ENCODE measurements around the gene DOLK. TPM values are rescaled to one million over a fixed set of nuclear protein-coding genes. Genes with fewer than 3 reads are reported as not detected.
A peak's percentile ranks its signal among the peaks of the same experiment; 100 is the strongest.
"Not testable (repeated sequence)": the region's sequence is repeated elsewhere in the genome, so short reads cannot be mapped to it uniquely, and the experiment has no call there.

The DOLK gene
- total and polyA plus RNA-seq, 2 experiments from 2014 or later: 21.0 to 37.1 TPM

GRCh38 chr9:128983536-128983935, 36.1 kb upstream of the DOLK start:
- Histone ChIP-seq H3K4me1 (ENCODE audit: low read depth) (no peaks in the 10 kb centered on the region), H3K36me3 (peaks cover 70% of the 10 kb centered on the region), H3K9me3 (ENCODE audit: low read depth) (no peaks in the 10 kb centered on the region), H3K4me3 (no peak overlapping the region), H3K27me3 (no peaks in the 10 kb centered on the region), H3K27ac (no peak overlapping the region)
- TF ChIP-seq CTCF (IDR thresholded peaks at IDR 0.05; ENCODE audit: low read depth, low read length): no peak
- no peak for DNase-seq (ENCODE audit: low read depth in 1 of 2, low spot score in 1 of 2)

GRCh38 chr9:128979111-128979510, 31.7 kb upstream of the DOLK start:
- no peaks in the 10 kb centered on the region for H3K27me3 ChIP-seq
- peaks cover 52% of the 10 kb centered on the region for H3K36me3 ChIP-seq
- H3K4me1 ChIP-seq (ENCODE audit: low read depth): no peaks in the 10 kb centered on the region
- no peak for TF ChIP-seq CTCF (IDR thresholded peaks at IDR 0.05; ENCODE audit: low read depth, low read length)
- no peak for DNase-seq (ENCODE audit: low read depth in 1 of 2, low spot score in 1 of 2)
- no peaks in the 10 kb centered on the region for H3K9me3 ChIP-seq (ENCODE audit: low read depth)
- H3K4me3 ChIP-seq: no peak overlapping the region
- H3K27ac ChIP-seq: no peak overlapping the region

- TF ChIP-seq CTCF (IDR thresholded peaks at IDR 0.05; ENCODE audit: low read depth, low read length): no peak
- H3K9me3 ChIP-seq (ENCODE audit: low read depth): no peaks in the 10 kb centered on the region
- H3K27ac ChIP-seq: no peak overlapping the region
- peak in 1 of 2 donors; percentile 21 for DNase-seq (ENCODE audit: low read depth in 1 of 2, low spot score in 1 of 2)
- no peaks in the 10 kb centered on the region for H3K27me3 ChIP-seq
- no peaks in the 10 kb centered on the region for H3K4me1 ChIP-seq (ENCODE audit: low read depth)
- H3K4me3 ChIP-seq: no peak overlapping the region
- H3K36me3 ChIP-seq: peaks cover 65% of the 10 kb centered on the region
These were observed 25.6 kb upstream of the DOLK start for GRCh38 chr9:128972956-128973355.

GRCh38 chr9:128969491-128969890, 22.1 kb upstream of the DOLK start:
- H3K4me1 ChIP-seq (ENCODE audit: low read depth): no peaks in the 10 kb centered on the region
- H3K36me3 ChIP-seq: peaks cover 58% of the 10 kb centered on the region
- no peak for TF ChIP-seq CTCF (IDR thresholded peaks at IDR 0.05; ENCODE audit: low read depth, low read length)
- DNase-seq (ENCODE audit: low read depth in 1 of 2, low spot score in 1 of 2): no peak
- no peak overlapping the region for H3K27ac ChIP-seq
- no peaks in the 10 kb centered on the region for H3K27me3 ChIP-seq
- no peaks in the 10 kb centered on the region for H3K9me3 ChIP-seq (ENCODE audit: low read depth)
- H3K4me3 ChIP-seq: no peak overlapping the region

GRCh38 chr9:128961403-128961802, 14.0 kb upstream of the DOLK start:
- not testable (repeated sequence) for H3K27ac ChIP-seq; DNase-seq (ENCODE audit: low read depth in 1 of 2, low spot score in 1 of 2); H3K9me3 ChIP-seq (ENCODE audit: low read depth); H3K4me3 ChIP-seq; H3K4me1 ChIP-seq (ENCODE audit: low read depth); H3K27me3 ChIP-seq
- peaks cover 34% of the 10 kb centered on the region for H3K36me3 ChIP-seq

- peak overlapping the region; percentile 92 for H3K27ac ChIP-seq
- DNase-seq (ENCODE audit: low read depth in 1 of 2, low spot score in 1 of 2): no peak
- H3K36me3 ChIP-seq: peaks cover 7% of the 10 kb centered on the region
These were observed 201 bp downstream of the DOLK start for GRCh38 chr9:128947277-128947526.

More at GRCh38 chr9:128947277-128947526, 201 bp downstream of the DOLK start:
- H3K4me1 ChIP-seq (ENCODE audit: low read depth): no peaks in the 10 kb centered on the region
- TF ChIP-seq CTCF (IDR thresholded peaks at IDR 0.05; ENCODE audit: low read depth, low read length): no peak
- H3K9me3 ChIP-seq (ENCODE audit: low read depth): no peaks in the 10 kb centered on the region
- no peaks in the 10 kb centered on the region for H3K27me3 ChIP-seq
- H3K4me3 ChIP-seq: peak overlapping the region; percentile 73
